Right kidney (tissue), 1 donor: Measurements from ENCODE around the gene IGF1R.

Source experiments
- DNase-seq: peaks from one replicate; pipeline ENCODE4 v3.0.0-alpha.2; 2016

IGF1R gene

DNA sequence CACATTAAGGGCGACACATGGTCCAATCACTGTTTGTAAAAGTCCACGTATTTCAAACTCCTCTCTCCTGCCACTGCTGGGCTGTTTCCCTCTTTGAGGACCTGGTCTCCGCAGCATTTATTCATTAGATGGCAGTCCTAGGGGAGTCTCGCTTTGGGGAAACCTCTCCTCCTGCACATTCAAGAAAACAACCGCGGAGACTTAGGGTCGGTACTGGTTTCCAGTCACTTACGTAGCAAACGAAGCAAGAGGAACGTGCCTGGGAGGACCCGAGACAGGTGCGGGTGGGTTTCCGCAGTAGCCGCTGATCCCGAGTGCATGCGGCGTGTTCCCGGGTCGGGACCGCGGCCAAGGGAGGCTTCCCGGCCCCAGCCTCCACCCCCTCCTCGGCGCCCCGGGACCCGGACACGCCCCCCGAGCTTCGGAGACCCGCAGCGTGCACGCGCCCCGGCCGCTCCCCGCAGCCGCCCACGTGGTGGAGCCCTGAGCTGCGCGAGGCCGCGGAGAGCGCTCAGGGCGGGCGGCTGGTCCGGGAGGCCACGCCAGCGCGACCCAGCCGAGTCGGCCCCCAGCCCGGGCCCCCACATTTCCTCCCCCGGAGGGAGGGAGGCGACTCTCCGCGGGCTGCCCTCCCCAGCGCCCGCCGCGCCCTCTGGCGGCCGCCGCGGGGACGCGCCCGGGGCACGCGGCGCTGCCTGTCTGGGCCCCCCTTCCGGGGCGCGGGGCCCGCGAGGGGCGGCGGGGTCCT lies 1.1 kb upstream of the IGF1R start:
- DNase-seq: peak; percentile 84

DNA sequence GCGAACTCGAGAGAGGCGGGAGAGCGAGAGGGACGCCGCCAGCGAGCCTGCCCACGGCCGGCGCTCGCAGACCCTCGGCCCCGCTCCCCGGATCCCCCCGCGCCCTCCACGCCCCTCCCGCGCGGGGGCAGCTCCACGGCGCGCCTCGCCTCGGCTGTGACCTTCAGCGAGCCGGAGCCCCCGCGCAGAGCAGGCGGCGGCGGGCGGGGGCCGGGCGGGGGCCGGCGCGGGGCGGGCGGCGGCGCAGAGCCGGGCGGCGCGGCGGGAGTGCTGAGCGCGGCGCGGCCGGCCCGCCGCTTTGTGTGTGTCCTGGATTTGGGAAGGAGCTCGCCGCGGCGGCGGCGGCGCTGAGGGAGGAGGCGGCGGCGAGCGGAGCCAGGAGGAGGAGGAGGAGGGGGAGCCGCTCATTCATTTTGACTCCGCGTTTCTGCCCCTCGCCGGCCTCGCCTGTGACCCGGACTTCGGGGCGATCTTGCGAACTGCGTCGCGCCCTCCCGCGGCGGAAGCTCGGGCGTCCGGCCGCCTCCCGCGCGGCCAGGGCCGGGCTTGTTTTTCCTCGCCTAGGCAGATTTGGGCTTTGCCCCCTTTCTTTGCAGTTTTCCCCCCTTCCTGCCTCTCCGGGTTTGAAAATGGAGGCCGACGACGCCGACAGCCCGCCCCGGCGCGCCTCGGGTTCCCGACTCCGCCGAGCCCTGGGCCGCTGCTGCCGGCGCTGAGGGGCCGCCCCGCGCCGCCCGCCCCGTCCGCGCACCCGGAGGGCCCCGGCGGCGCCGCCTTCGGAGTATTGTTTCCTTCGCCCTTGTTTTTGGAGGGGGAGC lies 524 bp downstream of the IGF1R start:
- DNase-seq: peak; percentile 95

DNA sequence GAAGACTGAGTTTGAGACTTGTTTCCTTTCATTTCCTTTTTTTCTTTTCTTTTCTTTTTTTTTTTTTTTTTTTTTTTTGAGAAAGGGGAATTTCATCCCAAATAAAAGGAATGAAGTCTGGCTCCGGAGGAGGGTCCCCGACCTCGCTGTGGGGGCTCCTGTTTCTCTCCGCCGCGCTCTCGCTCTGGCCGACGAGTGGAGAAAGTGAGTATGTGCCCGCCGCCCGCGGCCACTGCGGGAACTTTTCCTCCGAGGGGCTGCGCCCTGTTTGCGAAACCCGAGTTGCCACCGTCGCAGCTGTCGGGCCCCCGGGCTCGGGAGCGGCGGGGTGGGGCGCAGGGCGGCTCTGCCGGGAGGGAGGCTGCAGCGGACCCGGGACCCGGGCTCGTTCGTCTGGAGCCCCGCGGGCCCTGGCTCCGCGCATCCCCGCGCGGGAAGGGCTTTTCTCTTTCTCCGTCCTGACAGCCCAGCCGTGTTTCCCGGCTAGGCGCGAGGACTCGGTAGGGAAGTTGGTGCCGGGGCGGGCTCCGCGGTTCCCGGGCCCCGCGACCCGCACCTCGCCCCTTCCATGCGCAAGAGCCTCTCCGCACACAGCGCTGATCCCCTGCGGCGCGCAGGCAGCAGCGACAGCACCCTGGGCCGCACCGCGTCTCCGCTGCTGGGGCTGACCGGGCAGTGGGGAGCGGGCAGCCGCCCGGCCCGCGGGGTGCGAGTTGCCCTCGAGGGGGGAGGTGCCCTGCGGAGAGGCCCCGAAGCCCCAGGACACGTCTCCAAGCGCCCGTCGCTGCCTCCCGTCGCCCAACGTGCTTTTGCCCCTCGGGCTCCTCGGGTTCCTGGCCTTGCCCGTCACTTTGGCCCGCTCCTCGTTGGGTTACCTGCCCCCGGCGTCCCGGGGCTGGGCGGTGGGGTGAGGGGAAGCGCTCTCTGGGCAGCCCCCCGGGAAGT lies 1.4 kb downstream of the IGF1R start:
- DNase-seq: no peak

DNA sequence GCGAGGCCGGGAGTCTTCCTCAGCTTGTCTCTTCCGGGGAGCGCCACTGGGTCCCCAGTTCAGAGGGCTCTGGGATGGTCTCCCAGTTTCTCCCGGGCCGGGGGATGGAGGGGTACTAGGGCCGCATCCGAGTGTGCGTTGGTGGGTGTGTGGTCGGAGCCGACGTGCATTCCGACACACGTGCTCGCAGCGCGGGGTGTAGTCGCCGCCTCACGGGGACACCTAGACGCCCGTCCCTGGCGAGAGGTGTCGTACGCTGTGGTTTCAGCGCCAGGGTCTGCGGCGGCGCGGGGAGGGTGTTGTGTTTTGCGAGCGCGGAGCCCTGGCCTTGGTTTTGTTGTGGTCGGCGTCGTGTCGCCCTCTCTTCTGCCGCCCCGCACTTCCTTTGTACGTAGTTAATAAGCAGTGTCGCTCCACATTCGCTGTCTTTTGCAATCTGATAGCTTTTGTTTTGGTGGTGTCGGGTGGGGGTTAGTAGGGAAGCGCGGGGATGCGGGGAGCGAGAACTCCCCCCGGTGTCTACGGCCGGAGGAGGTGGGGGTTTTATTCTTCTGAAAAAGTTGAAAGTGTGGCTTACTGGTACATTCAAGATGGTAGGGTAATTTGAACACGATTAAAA lies 2.2 kb downstream of the IGF1R start:
- DNase-seq: peak; percentile 81

DNA sequence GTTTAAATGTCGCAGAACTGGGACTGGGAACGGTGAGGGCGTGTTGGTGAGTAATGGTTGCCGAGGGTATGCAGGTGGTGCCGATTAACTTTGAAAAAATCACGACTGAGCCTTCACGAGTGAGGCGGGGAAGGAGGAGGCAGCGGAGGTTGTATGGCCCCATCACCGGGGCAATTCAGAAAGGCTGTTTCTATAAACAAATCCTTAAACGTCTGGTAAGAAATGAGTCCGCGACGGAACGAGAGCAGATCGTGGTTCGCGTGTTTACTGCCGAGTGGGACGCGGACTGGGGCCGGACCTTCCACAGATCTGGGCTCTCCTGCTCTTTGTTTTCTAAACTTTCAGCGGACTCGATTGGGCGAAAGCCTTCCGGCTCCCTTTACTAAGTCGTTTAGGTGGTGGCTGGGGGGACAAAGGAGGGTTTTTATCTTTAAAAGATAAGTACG lies 2.7 kb downstream of the IGF1R start:
- peak; percentile 78 for DNase-seq

DNA sequence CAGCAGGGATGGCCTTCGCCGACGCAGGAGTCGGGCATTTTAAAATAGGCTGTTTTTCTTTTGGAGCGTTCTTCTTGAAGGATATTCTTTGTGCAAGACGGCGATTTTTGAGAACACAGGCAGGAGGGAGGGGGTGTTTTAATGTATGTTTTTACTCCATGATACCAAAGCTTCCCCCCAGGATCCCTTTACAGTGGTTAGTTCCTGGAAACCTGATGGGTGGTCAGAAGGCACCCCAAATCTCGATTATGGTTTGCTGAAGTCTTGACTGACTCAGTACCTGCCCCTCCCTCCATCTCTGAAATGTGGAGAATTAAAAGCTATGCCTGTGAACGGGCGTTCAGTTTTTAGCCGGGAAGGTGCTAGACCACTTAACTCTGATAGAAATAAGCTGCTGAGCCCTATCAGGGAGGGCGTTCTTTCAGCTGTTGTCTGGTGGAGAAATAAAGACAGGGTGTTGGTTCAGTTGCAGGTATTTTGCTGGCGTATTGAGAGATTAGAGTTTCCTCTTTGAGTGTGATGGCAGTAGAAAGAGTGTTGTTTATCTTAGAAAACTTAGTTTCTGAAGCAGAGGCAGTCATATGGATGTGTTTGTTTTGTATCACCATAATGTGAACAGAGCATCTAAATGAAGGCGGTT lies 3.4 kb downstream of the IGF1R start:
- no peak for DNase-seq

DNA sequence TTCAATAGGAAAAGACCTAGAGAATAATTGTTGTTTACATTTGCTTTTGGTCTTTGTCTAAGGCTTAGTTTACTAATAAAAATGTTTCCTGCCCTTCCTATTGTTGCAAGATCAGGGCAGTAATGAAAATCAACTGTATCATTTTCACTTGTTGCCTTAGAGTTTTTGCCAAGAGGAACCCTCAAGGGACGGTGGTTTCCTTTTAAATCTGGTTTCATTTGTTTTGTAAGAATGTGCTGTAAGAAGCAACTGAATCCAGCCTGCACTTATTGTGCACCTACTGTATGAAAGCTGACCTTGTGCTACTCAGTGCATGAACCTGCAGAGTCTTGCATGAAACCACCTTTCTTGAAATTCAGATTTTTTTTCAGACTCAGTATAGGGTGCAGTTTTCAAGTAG lies 5.3 kb downstream of the IGF1R start:
- no peak for DNase-seq

DNA sequence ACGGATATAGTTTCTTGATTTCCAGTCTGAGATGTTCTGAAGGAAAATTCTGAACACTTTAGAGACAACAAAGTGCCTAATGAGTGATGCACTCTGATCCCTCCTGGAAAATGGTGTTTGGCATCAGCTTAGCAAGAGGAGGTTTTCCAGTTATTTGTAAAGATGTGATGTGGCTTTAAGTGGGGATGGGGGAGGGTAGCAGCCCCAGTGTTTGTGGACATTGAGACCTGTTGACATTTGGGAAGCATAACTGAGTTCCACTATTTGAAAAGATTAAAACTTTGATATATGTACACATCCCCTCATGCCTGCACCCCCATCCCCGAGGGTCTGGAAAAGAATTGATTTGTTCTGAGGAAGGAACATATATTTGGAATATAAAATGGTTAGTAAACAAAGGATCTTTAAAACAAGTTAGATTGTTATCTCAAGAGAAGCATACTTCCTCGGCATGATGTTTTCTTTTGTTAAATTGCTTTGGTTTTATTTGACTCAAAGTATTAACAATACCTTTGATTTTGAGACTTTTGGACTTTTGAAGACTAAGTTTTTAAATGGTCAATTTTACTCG lies 6.5 kb downstream of the IGF1R start:
- DNase-seq: no peak

DNA sequence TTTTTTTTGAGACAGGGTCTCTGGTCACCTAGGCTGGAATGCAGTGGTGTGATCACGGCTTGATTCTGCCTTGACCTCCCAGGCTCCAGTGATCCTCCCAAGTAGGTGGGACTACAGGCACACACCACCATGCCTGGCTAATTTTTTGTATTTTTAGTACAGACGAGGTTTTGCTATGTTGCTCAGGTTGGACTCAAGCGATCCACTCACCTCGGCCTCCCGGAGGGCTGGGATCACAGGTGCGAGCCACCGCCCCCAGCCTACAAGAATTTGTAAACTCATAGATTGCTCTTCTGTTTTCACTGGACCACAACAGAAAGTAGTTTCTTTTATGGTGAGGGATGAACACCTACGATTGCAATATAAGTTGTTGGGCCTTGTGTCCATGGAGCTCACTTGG lies 7.4 kb downstream of the IGF1R start:
- DNase-seq: no peak

DNA sequence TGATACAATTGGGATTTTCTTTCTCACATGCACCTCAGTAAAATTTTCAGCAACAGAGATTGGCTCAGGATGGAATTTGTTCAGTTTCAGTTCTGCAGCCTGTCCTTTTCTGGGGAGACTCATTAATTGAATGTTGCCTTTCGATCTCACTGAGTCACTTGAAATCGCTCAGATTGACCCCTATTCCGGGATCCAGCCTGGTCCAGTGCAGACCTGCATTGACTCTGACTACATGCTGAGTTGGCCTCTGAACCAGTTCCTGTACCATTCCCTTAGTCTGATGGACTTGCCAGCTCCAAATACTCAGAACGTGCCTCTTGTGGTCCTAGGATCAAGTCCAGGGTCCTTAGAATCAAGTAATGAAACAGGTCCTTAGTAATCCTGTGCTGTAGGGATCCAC lies 9.4 kb downstream of the IGF1R start:
- DNase-seq: no peak

DNA sequence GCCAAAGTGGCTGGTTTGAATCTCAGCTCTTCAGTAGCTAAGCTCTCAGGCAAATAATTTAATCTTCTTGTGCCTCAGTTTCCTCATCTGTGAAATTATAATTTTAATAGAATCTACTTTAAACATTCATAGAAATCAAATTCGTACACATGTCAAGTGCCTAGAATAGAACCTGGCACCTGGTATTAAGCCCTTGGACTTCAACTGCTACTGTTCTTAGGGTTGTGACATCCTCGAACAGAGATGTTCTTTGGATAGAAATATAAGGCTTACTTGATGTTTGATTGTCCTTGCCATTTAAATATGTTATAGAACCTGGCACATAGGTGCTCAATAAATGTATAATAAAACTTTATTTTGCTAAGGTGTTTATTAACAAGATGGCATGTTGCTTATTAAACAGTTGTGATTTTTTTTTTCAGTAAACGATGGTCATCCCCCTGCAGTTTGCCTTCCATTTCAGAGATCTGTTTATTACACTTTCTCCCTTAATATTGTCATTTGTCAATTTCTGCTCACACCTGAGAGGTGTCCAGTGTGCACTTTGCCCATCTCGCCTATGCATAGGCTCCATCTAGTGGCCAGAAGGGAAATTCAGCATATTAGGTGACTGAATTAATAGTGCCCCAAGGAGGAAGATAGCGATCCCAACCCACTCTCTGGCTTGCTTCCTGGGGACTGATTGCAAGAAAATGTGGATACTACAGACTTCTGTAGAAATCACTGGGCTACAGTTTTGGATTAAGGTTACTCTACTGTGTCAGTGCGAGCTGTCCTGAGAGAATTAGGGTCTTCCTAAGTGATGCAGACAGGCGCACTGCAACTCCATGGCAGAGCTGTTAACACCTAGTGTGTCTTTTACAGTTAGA lies 10.7 kb downstream of the IGF1R start:
- no peak for DNase-seq

DNA sequence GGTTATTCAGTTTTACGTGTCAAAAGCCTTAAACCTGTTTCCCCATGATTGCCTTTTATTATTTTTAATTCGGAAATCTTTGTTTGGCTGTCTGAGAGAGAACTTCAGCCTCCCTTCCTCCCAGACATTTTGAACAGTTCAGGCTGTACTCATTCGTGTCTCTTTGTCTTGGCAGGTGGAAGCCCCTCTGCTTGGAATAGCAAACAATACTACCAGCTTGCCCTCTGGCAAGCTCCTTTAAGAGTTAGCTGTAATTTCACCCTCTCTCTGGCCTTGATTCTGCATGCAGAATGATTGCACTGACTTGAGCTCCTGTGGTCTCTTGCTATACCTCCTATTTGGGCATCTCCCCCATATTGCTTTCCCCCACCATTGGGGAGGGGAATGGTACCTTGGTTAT lies 11.7 kb downstream of the IGF1R start:
- DNase-seq: no peak

DNA sequence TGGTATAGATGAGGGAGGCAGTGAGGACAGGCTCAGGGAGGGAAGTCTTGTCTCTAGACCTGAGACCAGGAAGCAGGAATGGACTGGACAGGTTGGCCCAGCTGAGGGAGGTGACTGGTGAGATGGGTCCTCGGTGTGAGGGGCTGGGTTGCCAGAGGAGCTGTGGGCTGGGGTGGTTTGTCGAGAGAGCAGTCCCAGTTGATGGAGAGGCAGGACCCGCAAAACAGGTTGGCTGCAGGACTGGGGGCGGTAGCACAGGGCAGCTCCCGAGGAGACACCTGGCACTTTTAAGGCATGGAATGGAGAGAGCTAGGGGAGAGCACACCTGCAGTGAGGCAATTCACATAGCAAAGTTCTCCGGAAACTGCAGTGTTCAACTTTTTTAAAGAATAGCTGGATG lies 14.7 kb downstream of the IGF1R start:
- DNase-seq: no peak

DNA sequence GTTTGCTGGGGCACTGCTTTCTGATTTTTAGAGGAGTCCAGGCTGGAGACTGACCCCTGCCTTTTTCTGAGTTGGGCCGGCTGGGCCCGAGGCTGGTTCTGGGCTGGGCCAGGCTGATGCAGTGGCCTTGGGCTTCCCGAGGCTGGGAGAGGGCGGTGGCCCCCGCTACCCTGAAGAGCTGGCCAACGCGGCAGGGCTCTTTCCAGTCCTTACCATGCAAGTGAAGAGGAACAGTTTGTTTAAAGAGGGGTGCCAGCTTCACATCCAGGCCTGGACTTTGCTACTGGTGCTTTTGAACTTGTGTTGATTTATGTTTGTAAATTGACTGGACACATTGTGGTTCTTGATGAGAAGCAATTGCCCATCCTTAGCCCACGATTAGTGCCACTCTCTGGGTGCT lies 15.3 kb downstream of the IGF1R start:
- no peak for DNase-seq

DNA sequence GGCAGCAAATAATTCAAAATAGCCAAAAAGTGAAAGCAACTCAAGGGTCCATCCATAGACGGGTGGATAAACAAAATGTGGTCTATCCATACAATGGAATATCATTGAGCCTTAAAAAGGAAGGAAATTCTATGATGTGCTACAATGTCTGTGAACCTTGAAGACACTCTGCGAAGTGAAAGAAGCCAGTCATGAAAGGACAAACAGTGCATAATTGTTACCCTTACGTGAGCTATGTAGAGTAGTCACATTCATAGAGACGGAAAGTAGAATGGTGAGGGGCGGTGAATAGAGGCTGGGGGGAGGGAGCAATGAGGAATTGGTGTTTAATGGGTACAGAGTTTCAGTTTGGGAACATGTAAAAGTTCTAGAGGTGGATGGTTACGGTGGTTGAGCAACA lies 18.1 kb downstream of the IGF1R start:
- DNase-seq: no peak

DNA sequence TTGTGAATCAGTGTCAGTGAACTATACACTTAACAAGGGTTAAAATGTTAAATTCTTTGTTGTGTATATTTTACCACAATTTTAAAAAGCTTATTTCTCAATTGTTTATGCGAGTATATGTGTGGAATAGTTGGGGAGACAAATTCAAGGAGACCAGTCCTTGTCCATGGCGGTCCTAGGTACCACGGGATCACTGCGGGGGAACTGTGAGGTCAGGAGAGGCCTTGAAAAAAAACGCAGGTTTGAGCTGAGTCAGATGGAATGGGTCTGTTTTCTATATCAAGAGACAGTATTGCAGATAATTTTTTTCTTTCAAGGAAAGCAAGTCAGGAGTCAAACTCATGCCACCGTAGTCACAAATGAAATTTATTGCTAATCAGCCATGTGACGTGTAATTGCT lies 18.5 kb downstream of the IGF1R start:
- no peak for DNase-seq

DNA sequence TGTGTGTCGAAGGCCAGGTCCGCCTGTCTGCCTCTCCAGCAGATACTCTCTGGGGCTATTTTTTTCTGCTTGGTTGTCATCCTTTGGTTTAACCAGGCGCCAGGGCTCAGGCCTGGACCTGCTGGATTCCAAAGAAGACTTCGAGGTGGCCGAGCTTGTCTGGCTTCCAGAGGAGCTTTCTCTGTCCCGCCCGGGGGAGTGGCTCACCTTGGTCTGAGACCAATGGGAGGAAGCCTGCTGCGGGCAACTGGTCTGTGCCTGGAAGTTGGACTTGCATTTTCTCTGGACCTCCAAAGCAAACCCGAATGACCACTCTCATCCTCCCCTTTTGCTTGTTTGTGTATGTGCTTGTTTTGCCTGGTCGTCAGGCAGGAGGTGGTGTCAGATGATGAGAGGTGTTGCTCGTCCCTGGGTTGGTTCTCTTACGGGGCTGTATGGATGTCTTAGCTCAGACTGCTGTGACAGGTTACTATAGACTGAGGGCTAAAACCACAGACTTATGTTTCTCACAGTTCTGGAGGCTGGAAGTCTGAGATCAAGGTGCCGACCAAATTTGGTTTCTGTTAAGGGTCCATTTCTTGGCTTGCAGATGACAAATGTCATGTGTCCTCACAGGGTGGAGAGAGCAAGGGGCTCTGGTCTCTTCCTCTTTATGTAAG lies 19.3 kb downstream of the IGF1R start:
- no peak for DNase-seq

DNA sequence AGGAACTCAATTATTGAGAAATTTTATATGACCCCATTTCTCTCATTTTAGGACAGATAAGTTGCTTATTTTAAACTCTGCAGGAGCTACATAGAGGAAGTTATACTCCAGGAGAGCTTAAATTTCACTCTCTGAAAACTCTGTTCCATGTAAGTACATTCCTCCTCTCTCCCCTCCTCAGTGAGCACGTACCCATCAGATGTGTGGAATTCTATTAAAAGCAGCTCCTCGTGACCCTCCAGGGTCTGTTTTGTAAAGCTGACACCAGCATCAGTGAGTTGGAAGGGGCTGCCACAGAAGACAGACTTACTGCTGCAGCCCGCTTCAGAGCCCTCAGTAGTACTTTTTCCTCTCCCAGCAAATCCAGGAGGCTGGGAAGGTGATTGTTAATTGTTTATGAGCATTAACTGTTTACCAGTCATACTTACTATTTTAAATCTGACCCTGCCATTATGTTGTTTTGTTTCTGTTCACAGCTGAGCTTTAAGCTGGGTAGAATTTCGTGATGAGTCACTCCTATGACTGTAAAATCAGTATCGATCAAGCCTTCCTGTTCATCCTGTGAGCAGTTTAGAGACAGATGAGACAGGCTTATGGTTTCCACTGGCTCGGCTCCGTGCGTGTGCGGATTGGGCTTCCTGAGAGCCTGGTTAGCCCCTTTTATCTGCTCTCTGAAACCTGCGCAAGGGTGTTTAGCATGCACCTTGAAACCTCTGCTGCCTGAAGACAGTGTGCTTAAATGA lies 20.4 kb downstream of the IGF1R start:
- no peak for DNase-seq

DNA sequence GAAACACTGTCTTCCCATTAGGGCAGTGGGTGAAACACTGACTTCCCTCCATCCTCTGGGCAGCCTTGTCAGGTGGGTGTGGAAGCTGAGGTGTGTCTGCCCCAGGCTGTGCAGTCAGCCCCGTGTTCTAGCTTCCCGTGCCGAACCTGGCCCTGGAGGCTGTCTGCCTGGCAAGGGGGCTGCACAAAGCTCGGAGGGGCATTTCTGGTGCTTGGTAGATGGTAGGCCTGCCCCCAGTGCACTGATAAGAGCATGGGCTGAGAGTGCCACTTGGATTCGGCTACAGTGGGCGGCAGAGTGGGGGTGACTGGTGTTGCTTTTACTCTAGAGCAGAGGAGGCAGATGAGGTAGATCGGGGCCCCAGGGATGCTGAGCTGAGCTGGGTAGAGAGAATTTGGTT lies 21.3 kb downstream of the IGF1R start:
- DNase-seq: no peak
